ENCODE data around the gene ZNF678.
A peak's percentile ranks its signal among the peaks of the same experiment; 100 is the strongest.
"Not testable (repeated sequence)": the region's sequence is repeated elsewhere in the genome, so short reads cannot be mapped to it uniquely, and the experiment has no call there.

ZNF678 gene

DNA sequence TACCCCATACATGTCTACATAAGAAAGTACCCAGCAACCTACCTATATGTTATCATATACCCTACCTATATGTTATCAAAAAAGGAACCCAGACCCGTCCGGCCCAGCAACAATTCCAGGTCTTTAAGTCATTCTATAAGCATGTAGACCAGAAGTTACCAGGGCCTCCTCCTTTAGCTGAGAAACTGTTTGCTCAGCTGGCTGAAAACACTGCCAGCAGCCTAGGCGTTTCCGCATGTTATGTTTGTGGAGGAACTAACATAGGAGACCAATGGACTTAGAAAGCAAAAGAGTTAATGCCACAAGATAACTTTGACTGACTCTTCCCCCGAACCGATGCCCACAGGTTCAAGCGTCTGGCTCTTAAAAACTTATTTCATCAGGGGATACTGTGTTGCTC, 7.1 kb upstream of the ZNF678 start:
- DNase-seq, result no peak

DNA sequence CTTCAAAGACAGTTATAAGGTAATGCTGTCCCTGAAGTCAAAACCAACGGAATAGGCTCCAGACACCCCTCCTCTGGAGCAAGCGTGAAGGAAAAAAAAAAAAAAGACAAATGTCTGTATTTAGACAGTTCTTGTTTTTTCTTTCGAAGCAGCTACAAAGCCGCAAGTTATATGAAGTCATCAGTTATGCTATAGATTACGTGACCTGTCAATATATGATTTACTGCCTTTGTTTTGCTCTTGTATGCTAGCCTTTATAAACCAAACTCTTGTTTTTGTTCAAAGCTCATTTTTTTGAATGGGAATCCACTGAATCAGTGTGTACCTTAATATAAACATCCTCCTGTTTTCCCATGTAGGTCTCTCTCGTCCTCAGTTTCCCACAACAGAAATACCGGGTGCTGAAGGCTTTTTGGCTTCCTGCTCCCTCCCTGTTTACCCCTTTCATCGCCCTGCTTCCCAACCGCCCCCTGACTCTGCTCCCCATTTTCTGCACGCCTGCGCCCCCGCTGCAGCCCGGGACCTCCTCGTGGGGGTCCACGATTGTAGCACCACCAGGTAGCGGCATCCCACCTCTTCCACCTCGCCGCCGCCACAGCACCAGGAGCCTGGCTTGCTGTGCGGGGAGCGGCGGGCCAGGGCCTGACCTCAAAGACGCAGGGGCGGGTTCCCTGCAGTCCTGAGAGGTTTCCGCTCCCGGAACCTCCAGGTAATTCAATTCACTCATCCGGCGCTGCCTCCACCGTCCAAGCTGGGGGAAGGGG, 5.2 kb upstream of the ZNF678 start:
- no peak for DNase-seq

DNA sequence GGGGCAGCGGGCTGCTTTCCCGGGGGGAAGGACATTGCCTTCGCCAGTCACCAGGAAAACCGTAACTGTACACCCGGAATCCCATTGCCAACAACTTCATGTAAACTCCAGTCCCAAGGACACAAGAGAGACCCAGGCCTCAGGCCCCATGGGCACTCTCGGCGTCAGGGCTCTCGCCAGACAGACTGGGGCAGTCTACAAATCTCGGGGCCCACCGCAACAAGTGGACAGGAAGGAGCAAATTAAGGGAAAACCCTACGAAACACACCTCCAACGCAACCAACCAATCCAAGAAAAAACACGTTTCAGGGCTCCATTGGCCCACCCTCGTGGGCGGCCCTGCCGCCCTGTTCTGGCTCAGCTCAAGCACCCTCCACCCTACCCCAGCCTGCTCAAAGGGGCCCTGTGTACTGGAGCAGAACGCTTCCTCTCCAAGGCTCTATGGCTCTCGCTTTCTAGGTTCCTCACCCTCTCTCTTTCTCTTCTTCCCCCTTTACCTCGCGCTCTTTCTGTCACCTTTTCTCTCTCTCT, 4.6 kb upstream of the ZNF678 start:
- DNase-seq, result no peak

DNA sequence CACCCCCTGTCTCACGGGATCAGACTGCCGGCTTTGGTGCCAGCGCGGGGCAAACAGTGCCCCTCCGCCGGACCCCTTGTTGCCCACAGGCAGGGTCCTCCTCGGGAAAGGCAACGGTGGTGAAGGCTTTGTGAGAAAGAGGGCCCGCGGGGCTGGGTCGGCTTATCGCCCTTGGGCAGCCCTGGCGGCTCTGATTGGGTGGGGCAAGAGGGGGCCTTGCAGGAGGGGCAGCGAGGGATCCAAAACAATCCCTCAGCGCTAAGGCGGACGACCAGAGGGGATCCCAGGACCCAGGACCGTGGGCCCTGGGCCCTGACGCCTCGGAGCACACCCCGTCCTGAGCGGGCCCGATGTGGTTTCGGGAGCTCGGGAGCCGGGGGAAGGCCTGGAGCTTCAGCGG, 3.9 kb upstream of the ZNF678 start:
- peak; percentile 39 for DNase-seq

DNA sequence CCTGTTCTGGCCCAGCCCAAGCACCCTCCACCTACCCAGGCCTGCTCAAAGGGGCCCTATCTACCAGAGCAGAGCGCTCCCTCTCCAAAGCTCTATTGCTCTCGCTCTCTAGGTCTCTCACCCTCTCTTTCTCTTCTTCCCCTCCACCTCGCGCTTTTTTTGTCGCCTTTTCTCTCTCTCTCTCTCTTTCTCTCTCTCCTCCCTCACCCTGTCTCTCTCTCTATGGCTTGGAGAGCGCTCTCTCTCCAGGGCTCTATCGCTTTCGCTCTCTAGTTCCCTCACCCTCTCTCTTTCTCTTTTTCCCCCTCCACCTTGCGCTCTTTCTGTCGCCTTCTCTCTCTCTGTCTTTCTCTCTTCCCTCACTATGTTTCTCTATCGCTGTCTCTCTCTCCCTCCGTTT, 3.4 kb upstream of the ZNF678 start:
- DNase-seq, result no peak

DNA sequence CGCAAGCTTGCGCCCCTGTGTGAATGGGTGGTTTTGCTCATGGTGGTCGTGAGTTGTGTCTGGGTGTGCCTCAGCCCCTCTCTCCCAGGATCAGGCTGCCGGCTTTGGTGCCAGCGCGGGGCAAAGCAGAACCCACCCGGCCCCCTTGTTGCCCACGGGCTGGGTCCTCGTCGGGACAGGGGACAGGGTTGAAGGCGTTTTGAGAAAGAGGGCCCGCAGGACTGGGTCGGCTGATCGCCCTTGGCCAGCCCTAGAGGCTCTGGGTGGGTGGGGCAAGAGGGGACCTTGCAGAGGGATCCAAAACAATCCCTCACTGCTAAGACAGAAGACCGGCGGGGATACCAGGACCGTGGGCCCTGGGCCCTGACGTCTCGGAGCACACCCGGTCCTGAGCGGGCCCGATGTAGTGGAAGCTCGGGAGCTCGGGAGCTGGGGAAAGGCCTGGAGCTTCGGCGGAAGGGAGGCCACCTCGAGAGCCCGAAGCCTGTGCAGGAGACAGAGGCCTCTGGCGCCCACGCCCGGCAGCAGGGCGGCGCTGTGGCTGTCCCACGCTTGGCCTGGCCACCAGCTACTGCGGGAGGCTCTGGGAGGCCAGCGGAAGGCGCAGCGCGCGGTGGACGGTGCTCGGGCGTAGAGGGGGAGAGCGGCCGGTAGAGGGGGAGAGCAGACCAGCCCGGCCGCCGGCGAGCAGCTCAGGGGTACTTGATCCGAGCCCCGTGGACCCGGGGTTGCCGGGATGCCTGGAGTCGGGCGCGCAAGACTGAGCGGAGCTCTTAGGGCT, 2.8 kb upstream of the ZNF678 start:
- no peak for DNase-seq

DNA sequence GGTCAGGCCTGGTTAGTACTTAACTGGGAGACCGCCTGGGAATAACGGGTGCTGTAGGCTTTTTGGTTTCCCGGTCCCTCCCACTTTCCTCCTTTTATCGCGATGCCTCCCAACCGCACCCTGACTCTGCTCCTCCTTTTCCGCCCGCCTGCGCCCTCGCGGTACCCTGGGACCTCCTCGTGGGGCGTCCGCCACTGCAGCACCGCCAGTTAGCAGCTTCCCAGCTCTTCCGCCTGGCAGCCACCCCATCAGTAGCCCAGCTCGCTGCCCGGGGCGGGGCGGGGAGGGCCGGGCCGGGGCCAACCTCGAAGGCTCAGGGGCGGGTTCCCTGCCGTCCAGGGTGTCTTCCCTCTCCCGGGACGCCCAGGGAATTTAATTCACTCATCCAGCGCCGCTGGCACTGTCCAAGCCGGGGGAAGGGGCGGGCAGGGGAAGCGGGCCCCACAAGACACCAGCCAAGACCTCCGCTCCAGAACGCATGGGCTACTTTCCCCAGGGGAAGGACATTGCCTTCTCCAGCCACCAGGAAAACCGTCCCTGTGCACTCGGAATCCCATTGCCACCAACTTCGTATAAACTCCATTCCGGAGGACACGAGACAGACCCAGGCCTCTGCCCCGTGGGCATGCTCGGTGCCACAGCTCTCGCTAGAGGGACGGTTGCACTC, 2.0 kb upstream of the ZNF678 start:
- DNase-seq, result no peak

DNA sequence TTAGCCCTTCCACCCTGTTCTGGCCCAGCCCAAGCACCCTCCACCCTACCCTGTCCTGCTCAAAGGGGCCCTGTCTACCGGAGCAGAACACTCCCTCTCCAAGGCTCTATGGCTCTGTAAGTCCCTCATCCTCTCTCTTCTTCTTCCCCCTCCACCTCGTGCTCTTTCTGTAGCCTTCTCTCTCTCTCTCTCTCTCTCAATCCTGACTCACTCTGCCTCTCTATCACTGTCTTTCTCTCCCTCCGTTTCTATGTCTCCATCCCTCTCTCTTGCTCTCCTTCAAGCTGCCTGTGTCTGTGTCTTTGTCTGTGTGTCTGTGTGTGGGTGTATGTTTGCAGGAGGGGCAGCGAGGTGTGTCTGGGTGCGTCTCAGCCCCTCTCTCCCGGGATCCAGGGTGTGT, 1.3 kb upstream of the ZNF678 start:
- no peak for DNase-seq

DNA sequence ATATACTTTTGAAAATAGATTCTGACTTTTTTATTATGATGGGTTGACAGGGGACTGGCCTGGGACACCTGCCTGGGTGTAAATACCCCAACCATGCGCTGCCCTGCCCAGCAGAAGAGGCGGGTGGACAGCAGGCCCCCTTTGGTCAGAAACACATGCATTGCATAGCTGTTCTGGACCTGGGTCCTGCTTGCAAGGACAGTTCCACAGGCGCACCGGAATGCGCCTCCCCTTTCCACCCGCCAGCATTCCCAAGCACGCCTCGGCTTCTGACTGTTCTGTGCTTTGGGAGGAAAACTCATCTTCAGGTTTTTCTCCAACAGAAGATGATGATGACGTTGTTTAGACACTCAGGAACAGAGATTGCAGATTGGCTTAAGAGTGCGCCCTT, 428 bp upstream of the ZNF678 start:
- DNase-seq, result no peak

DNA sequence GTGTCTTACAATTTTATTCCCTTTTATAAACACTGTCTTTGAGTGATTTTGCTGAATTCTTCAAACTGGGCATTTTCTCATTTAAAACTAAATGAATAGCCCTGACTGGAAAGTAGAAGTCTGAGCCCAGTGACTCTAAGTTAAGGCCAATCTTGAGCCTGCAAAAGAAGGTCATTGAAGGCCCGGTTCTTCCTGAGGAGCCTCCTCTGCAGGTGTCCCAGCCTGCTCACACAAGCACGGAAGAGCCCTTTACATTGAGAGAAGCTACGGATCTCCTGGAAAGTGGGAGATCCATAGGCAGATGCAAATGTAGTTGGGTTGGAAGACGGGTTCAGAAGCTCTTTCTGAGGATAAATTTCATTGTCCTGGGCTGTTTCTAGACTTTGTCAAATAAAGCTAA, 3.9 kb downstream of the ZNF678 start:
- DNase-seq, result no peak

DNA sequence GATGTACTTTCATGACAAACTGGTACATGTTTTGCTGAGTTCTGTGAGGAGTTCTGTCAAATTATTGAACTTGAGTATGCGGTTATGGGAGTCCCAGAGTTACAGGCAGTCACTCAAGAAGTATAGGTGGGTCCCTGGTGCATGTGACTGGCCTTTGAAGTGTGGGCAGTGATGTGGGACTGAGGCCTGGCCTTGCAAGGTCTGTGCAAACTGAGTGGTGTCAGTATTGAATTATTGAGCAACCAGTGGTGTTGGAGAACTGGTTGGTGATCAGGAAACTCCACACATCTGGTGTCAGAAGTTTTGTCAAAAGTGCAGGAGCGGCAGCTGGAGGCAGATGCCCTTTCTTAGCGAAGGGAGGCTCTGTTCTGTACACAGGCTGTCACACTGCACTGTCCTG, 5.2 kb downstream of the ZNF678 start:
- no peak for DNase-seq

DNA sequence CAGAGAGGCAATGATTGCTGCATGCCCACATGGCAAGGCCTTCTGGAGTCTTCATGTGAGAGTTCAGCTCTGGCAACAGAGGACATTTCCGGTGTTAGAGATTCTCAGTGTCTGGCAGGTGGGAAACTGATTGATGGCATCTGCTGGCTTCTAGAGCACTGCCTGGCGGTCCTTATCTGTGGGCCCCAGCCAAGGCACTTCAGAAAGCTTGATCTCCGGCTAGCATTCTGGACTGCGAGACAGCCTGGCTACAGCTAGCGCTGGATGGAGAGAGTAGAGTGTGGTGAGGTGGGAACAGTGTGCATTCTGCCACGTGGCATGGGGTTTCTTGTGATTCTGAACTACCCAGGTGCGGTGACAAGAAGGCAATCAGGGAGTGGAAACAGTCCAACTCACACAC, 9.4 kb downstream of the ZNF678 start:
- DNase-seq, result no peak

DNA sequence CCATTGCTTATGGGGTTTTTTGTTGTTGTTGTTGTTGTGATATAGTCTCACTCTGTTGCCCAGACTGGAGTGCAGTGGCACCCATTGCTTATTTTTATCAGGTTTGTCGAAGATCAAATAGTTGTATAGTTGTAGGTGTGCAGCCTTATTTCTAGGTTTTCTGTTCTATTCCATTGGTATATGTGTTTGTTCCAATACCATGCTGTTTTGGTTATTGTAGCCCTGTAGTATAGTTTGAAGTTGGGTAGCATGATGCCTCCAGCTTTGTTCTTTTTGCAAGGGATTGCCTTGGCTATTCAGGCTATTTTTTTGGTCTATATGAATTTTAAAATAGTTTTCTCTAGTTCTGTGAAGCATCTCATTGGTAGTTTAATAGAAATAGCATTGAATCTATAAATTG, 11.6 kb downstream of the ZNF678 start:
- no peak for DNase-seq

DNA sequence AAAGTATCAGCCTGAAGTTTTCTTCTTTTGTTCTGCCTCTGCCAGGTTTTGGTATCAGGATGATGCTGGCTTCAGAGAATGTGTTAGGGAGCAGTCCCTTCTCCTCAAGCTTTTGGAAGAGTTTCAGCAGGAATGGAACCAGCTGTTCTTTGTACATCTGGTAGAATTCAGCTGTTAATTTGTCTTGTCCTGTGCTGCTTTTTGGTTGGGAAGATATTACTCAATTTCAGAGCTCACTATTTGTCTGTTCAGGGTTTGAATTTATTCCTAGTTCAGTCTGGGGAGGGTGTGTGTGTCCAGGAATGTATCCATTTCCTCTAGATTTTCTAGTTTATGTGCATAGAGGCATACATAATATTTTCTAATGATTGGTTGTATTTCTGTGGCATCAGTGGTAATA, 12.8 kb downstream of the ZNF678 start:
- DNase-seq, result no peak

DNA sequence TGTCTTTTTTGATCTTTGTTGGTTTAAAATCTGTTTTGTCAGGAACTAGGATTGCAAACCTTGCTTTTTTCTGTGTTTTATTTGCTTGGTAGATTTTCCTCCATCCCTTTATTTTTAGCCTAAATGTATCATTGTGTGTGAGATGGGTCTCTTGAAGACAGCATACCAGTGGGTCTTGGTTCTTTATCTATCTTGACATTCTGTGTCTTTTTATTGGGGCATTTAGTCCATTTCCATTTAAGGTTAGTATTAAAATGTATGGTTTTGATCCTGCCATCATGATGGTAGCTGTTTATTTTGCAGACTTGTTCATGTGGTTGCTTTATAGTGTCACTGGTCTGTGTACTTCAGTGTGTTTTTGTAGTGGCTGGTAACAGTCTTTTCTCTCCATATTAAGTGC, 14.1 kb downstream of the ZNF678 start:
- no peak for DNase-seq

DNA sequence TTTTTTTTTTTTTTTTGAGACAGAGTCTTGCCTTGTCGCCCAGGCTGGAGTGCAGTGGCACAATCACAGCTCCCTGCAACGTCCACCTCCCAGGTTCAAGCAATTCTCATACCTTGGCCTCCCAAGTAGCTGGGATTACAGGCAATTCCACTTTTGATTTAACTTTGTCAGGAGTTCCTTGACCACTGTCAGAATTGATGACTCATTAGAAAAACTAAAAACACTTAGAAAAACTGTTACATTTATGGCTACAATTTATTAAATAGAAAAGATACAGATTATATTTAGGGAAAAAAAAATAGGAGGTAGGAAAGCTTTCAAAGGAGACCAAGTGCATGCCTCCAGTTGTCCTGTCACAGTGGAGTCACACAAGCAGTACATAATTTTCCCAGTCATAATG, 20.0 kb downstream of the ZNF678 start:
- no peak for DNase-seq

DNA sequence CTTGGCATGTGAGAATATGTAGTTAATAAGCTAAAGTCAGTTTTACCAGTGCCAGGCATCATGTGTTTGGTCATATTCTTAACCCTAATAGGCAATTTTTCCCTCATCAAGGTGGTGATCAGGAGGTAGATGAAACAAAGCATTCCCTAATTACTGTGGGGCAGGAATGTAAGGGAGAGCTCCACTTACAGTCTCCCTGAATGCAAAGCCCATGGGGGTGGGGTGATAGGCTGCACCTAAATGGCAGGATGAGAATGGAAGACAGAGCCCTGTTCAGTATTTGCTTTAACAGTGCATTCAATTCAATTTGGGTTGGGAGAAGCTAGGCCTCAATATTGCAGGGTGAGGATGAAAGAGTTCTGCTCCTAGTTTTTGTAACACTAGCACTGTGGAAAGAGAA, 23.4 kb downstream of the ZNF678 start:
- no peak for DNase-seq

DNA sequence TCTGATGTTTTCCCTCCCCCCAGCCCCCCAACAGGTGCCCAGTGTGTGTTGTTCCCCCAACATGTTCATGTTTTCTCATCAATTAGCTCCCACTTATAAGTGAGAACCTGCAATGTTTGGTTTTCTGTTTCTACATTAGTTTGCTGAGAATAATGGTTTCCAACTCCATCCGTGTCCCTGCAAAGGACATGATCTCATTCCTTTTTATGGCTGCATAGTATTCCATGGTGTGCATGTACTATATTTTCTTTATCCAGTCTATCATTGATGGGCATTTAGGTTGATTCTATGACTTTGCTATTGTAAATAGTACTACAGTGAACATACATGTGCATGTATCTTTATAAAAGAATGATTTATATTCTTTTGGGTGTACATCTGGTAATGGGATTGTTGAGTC, 24.6 kb downstream of the ZNF678 start:
- DNase-seq, result no peak

DNA sequence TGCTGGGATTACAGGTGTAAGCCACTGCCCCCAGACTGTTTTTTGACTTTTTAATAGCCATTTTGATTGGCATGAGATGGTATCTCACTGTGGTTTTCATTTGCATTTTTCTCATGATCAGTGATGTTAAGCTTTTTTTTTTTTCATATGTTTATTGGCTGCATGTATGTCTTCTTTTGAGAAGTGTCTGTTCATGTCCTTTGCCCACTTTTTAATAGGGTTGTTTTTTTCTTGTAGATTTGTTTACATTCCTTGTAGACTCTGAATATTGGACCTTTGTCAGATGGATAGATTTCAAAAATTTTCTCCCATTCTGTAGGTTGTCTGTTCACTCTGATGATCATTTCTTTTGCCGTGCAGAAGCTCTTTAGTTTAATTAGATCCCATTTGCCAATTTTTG, 25.4 kb downstream of the ZNF678 start:
- DNase-seq, result not testable (repeated sequence)

DNA sequence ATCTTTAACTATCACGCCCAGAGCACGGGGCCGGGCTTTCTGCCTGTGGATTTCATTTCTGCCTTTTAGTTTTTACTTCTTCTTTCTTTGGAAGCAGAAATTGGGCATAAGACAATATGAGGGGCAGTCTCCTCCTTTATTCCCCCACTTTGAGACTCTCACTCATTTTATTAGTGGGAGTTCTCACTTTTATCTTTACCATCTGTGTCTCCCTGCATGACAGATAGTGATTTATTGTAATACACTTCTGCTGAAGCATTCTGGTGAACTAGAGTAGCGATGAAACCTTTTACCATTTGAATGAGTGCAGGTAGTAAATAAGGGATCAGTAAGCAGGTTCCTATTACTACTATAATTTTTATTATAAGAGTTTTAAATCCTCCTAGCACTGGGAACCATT, 26.4 kb downstream of the ZNF678 start:
- not testable (repeated sequence) for DNase-seq

DNA sequence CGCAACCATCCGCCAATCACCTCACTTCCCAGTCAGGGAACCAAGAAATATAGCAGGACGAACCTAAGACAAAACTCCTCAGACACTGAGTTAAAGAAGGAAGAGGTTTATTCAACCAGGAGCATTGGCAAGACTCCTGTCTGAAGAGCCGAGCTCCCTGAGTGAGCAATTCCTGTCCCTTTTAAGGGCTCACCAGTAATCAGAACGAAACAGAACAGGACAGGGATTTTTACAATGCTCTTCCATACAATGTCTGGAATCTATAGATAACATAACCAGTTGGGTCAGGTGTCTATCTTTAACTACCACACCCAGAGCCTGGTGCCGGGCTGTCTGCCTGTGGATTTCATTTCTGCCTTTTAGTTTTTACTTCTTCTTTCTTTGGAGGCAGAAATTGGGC, 32.9 kb downstream of the ZNF678 start:
- peak; percentile 16 for DNase-seq

DNA sequence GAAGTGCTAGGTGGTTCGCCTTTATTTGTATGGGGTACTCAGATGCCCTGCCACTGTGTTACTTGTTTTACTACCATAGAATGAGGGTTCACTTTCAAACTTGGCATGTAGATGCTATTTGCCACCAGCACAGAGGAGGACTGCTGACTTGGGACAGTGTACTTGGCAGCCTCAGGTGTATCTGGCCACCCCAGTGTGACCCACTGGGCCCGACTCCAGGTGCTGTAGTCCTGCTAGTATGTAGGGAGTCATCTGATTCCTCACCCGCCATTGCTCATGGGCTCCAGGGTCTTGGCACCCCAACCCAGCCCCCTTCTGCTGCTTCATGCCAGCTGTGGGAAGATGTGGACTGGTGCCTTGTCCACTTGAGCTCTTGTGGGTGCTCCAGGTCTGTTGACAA, 40.0 kb downstream of the ZNF678 start:
- DNase-seq, result no peak

DNA sequence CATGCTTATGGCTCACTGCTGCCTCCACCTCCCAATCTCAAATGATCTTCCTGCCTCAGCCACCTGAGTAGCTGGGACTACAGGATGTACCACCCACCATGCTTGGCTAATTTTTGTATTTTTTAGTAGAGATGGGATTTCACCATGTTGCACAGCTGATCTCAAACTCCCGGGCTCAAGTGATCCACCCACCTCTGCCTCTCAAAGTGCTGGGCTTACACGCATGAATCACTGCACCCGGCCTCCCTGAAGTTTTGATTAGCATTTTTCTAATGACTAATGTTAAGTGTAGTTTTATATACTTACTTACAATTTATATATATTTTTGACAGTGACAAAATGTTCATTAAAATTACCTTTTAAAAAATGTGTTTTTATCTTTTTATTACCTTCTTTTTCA, 41.1 kb downstream of the ZNF678 start:
- no peak for DNase-seq

DNA sequence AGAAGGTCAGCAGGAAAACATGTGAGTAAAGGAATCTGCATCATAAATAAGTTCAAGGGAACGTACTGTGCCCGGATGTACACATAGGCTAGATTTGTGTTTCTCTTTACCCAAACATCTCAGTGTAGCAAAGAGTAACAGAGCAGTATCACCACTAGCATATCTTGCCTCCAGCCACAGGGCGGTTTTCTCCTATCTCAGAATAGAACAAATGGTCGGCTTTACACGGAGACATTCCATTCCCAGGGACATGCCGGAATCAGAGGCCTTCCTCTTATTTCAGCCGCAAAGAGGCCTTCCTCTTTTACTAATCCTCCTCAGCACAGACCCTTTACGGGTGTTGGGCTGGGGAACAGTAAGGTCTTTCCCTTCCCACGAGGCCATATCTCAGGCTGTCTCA, 42.9 kb downstream of the ZNF678 start:
- not testable (repeated sequence) for DNase-seq

All from hematopoietic multipotent progenitor cell treated with erythropoietin and hydrocortisone succinate and interleukin-3 and kit ligand, for 6 days (in vitro differentiated cells).